ENCODE data around the gene CD247. TPM values are rescaled to one million over a fixed set of nuclear protein-coding genes. Genes with fewer than 3 reads are reported as not detected.

The CD247 gene
- total and polyA plus RNA-seq, 2 of the 13 experiments (the other 11 are each of a cell fraction or from before 2014, with no cell fraction given): 0.20 TPM; not detected in 1

DNA sequence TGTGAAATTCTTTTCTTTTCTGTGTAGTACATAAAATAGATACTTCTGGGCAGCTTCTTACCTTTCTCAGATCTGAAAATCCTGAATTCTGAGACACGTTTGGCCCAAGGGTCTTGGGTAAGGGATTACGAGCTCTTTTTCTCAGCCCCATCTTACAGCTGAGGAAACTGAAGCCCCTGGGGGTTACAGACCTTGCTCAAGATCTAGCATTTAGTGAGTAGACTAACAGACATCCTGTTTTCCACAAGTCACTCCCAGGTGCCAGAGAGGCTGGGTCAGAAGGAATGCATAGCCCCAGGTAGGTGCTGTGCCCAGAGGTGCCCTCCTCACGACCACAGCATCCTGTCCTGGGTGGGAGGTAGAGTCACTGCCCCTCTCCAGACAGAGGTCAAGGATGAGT is 48.4 kb upstream of the CD247 start (continued):
- TF ChIP-seq, protein P1, sequence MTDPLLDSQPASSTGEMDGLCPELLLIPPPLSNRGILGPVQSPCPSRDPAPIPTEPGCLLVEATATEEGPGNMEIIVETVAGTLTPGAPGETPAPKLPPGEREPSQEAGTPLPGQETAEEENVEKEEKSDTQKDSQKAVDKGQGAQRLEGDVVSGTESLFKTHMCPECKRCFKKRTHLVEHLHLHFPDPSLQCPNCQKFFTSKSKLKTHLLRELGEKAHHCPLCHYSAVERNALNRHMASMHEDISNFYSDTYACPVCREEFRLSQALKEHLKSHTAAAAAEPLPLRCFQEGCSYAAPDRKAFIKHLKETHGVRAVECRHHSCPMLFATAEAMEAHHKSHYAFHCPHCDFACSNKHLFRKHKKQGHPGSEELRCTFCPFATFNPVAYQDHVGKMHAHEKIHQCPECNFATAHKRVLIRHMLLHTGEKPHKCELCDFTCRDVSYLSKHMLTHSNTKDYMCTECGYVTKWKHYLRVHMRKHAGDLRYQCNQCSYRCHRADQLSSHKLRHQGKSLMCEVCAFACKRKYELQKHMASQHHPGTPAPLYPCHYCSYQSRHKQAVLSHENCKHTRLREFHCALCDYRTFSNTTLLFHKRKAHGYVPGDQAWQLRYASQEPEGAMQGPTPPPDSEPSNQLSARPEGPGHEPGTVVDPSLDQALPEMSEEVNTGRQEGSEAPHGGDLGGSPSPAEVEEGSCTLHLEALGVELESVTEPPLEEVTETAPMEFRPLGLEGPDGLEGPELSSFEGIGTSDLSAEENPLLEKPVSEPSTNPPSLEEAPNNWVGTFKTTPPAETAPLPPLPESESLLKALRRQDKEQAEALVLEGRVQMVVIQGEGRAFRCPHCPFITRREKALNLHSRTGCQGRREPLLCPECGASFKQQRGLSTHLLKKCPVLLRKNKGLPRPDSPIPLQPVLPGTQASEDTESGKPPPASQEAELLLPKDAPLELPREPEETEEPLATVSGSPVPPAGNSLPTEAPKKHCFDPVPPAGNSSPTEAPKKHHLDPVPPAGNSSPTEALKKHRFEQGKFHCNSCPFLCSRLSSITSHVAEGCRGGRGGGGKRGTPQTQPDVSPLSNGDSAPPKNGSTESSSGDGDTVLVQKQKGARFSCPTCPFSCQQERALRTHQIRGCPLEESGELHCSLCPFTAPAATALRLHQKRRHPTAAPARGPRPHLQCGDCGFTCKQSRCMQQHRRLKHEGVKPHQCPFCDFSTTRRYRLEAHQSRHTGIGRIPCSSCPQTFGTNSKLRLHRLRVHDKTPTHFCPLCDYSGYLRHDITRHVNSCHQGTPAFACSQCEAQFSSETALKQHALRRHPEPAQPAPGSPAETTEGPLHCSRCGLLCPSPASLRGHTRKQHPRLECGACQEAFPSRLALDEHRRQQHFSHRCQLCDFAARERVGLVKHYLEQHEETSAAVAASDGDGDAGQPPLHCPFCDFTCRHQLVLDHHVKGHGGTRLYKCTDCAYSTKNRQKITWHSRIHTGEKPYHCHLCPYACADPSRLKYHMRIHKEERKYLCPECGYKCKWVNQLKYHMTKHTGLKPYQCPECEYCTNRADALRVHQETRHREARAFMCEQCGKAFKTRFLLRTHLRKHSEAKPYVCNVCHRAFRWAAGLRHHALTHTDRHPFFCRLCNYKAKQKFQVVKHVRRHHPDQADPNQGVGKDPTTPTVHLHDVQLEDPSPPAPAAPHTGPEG (CRISPR knock-in tag; IDR thresholded peaks at IDR 0.05): no peak
- TF ChIP-seq GABPA (IDR thresholded peaks at IDR 0.05; ENCODE audit: low read depth, low read length) (no peak), GABPA (CRISPR knock-in tag; IDR thresholded peaks at IDR 0.05; ENCODE audit: low read depth) (no peak), SMYD3 (CRISPR knock-in tag; IDR thresholded peaks at IDR 0.05) (no peak)

DNA sequence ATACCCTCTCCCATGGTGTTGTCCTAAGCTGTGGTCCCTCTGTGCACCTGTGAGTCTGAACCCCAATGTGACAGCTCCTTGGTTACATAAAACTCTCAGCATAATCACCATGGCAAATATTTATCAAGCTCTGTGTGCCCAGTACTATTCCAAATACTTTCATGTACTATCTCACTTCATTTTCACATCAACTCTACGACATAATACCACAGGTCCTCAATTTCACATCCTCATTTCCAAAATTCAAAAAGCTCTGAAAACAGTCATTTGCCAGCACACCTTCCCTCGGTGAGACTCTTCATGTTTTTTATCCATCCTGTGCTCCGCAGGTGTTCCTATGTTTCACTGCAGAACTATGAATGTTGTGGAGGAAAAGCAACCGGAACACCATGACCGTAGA is 47.6 kb upstream of the CD247 start:
- DNase-seq (ENCODE audit: low spot score): no peak
- H3K4me2 ChIP-seq (ENCODE audit: low read depth, low read length): no peak overlapping the region
- no peak for ATAC-seq
- 25% methylated on average over 5 of the region's 5 CpGs for WGBS (ENCODE audit: low lambda C conversion rate)
- H3K4me1 ChIP-seq (ENCODE audit: insufficient read depth, low read length): no peaks in the 10 kb centered on the region
- ChIA-PET POLR2A (no interaction called here), CTCF (ENCODE audit: low intra/inter-chr PET ratio, low total read pairs) (no interaction called here)
- no peak for FAIRE-seq
- no peak overlapping the region for H3K9ac ChIP-seq (ENCODE audit: insufficient read depth, low read depth, low read length)
- no peak overlapping the region for H3K27ac ChIP-seq (ENCODE audit: extremely low read length, insufficient read depth, low read length)
- no peaks in the 10 kb centered on the region for H3K36me3 ChIP-seq (replicated peaks in 1 of 2; ENCODE audit: control insufficient read depth in 1 of 2, insufficient read depth in 2 of 2, low read length in 2 of 2)
- no peak overlapping the region for H3K4me3 ChIP-seq (replicated peaks in 1 of 3; ENCODE audit: insufficient read depth in 1 of 3, low read depth in 2 of 3, low read length in 3 of 3)
- no peaks in the 10 kb centered on the region for H3K9me3 ChIP-seq (ENCODE audit: low read length)
- H4K20me1 ChIP-seq (ENCODE audit: insufficient read depth, low read length): no peaks in the 10 kb centered on the region
- in situ Hi-C loops (cut with HindIII; ENCODE audit: extremely low pct_ligation_motif_present, low pct_unique_long_range_greater_than_20kb): no loop called here
- peaks cover 0 to 25% of the 10 kb centered on the region in 2 experiments; a peak in 1 of 5 replicates for H3K27me3 ChIP-seq (ENCODE audit: control insufficient read depth in 1 of 2, insufficient read depth in 2 of 2, low read length in 2 of 2)
- intact Hi-C loops (cut with micrococcal nuclease; ENCODE audit: unreplicated experiment): no loop called here
- no peaks in the 10 kb centered on the region for H3K79me2 ChIP-seq (ENCODE audit: insufficient read depth, low read length)
- no TSS peak for BruUV-seq (replicated peaks)
- no peak overlapping the region for H2AFZ ChIP-seq (ENCODE audit: low read length)
- TF ChIP-seq, protein P2, sequence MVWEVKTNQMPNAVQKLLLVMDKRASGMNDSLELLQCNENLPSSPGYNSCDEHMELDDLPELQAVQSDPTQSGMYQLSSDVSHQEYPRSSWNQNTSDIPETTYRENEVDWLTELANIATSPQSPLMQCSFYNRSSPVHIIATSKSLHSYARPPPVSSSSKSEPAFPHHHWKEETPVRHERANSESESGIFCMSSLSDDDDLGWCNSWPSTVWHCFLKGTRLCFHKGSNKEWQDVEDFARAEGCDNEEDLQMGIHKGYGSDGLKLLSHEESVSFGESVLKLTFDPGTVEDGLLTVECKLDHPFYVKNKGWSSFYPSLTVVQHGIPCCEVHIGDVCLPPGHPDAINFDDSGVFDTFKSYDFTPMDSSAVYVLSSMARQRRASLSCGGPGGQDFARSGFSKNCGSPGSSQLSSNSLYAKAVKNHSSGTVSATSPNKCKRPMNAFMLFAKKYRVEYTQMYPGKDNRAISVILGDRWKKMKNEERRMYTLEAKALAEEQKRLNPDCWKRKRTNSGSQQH (CRISPR knock-in tag; IDR thresholded peaks at IDR 0.05; ENCODE audit: low read depth): no peak
- TF ChIP-seq ZNF546 (CRISPR knock-in tag; conservative IDR thresholded peaks at IDR 0.05) (no peak), HMGA1 (CRISPR knock-in tag; conservative IDR thresholded peaks at IDR 0.05) (no peak), MAFG (CRISPR knock-in tag; IDR thresholded peaks at IDR 0.05) (no peak), ZNF713 (CRISPR knock-in tag; IDR thresholded peaks at IDR 0.05) (no peak), MXD4 (CRISPR knock-in tag; IDR thresholded peaks at IDR 0.05) (no peak), GZF1 (CRISPR knock-in tag; IDR thresholded peaks at IDR 0.05) (no peak), CBX1 (IDR thresholded peaks at IDR 0.05; ENCODE audit: low read depth) (no peak), SOX6 (IDR thresholded peaks at IDR 0.05) (no peak), SOX6 (CRISPR knock-in tag; IDR thresholded peaks at IDR 0.05) (no peak), NKX3-1 (CRISPR knock-in tag; IDR thresholded peaks at IDR 0.05) (no peak), DR1 (CRISPR knock-in tag; IDR thresholded peaks at IDR 0.05) (no peak)
- TF ChIP-seq, protein P3, sequence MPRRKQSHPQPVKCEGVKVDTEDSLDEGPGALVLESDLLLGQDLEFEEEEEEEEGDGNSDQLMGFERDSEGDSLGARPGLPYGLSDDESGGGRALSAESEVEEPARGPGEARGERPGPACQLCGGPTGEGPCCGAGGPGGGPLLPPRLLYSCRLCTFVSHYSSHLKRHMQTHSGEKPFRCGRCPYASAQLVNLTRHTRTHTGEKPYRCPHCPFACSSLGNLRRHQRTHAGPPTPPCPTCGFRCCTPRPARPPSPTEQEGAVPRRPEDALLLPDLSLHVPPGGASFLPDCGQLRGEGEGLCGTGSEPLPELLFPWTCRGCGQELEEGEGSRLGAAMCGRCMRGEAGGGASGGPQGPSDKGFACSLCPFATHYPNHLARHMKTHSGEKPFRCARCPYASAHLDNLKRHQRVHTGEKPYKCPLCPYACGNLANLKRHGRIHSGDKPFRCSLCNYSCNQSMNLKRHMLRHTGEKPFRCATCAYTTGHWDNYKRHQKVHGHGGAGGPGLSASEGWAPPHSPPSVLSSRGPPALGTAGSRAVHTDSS (CRISPR knock-in tag; conservative IDR thresholded peaks at IDR 0.05): no peak
